HL-60 (cell line): ENCODE measurements around the gene RAB11FIP3. TPM values are rescaled to one million over a fixed set of nuclear protein-coding genes. Genes with fewer than 3 reads are reported as not detected.
A peak's percentile ranks its signal among the peaks of the same experiment; 100 is the strongest.

ENCODE experiments used
- DNase-seq, 2 experiments: peaks; one replicate each; pipeline ENCODE4 v3.0.0-alpha.2; 2010 to 2020; ENCODE audit warnings: low read depth in 1 of 2, low spot score in 1 of 2
- H3K27ac ChIP-seq: fragments of 250-450 bp; sonication (Bioruptor Pico); replicated peaks from 2 replicates; pipeline ENCODE4 v1.5.1; 2020; ENCODE audit warnings: mild to moderate bottlenecking, moderate library complexity
- H3K27me3 ChIP-seq: fragments of 250-450 bp; sonication (Bioruptor Pico); 2 replicates; pipeline ENCODE4 v1.5.1; 2021; ENCODE audit warnings: mild to moderate bottlenecking, moderate library complexity; ENCODE audit not compliant: insufficient read depth, poor library complexity, severe bottlenecking
- H3K4me3 ChIP-seq: replicated peaks from 2 replicates; pipeline ENCODE4 v1.5.1; 2011; ENCODE audit warnings: mild to moderate bottlenecking, control low read depth, low read length; ENCODE audit not compliant: insufficient read depth
- GABPA ChIP-seq: IDR thresholded peaks from 2 replicates; pipeline ENCODE4 v1.6.1; 2012; ENCODE audit warnings: low read depth
- POLR2AphosphoS5 ChIP-seq: IDR thresholded peaks from 2 replicates; pipeline ENCODE4 v1.6.1; 2012; ENCODE audit warnings: low read depth
- SPI1 ChIP-seq: IDR thresholded peaks from 2 replicates; pipeline ENCODE4 v1.6.1; 2012; ENCODE audit warnings: low read depth, mild to moderate bottlenecking, borderline replicate concordance
- microRNA-seq: library from miRNA; unstranded; fragments of <30 nt; microRNA quantifications from one replicate; pipeline ENCODE4, GENCODE V29; 2018
- TF ChIP-seq, protein P1 (sequence below): IDR thresholded peaks from one replicate; pipeline ENCODE4 v1.5.1; 2011; ENCODE audit warnings: low read length, control low read depth, inconsistent platforms; ENCODE audit not compliant: insufficient read depth
- TF ChIP-seq, protein P2 (sequence below): IDR thresholded peaks from 2 replicates; pipeline ENCODE4 v1.6.1; 2012; ENCODE audit warnings: low read depth; ENCODE audit not compliant: insufficient replicate concordance

The RAB11FIP3 gene

DNA sequence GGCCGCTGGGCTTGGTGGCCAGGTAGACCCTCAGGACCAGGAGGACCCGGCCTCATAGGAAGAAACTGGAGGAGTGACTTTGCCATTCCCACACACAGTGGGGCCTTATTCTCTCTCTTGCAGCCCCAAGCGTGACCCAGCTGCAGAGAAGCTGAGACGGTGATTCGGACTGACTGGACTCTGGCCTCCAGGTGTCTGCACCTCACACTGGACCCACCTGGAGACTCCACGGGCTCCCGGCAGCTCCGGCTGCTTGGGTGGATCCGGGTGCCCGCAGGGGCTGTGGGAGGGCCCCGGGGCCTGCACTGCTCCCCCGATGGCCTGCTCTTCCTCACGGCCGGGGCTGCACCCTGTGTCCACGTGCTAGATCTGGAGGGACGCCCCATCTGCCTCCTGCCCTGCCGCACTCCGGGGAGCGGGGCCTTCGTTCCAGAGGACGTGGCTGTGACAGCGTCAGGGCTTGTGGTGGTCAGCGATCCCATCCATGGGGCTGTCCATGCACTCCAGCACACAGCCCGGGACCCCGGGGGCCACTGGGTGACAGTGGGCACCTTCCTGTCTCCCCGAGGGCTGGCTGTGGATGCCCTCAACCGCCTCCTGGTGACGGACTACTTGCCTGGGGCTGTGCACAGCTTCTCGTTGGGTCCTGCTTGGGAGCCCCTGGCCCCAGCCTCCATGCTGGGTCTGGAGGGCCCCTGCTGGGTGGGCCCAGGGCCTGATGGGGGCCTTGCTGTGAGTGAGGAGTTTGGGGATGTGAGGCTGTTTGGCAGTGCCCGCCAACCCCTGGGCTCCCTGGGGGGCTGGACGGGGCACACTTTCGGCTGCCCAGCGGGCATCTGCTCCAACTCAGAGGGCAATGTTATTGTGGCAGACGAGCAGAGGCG, 142.2 kb downstream of the RAB11FIP3 start:
- H3K27me3 ChIP-seq: no peaks in the 10 kb centered on the region
- DNase-seq: no peak
- no peak overlapping the region for H3K4me3 ChIP-seq
- peak overlapping the region; percentile 70 for H3K27ac ChIP-seq
- TF ChIP-seq, protein P1, sequence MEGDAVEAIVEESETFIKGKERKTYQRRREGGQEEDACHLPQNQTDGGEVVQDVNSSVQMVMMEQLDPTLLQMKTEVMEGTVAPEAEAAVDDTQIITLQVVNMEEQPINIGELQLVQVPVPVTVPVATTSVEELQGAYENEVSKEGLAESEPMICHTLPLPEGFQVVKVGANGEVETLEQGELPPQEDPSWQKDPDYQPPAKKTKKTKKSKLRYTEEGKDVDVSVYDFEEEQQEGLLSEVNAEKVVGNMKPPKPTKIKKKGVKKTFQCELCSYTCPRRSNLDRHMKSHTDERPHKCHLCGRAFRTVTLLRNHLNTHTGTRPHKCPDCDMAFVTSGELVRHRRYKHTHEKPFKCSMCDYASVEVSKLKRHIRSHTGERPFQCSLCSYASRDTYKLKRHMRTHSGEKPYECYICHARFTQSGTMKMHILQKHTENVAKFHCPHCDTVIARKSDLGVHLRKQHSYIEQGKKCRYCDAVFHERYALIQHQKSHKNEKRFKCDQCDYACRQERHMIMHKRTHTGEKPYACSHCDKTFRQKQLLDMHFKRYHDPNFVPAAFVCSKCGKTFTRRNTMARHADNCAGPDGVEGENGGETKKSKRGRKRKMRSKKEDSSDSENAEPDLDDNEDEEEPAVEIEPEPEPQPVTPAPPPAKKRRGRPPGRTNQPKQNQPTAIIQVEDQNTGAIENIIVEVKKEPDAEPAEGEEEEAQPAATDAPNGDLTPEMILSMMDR: no peak
- TF ChIP-seq POLR2AphosphoS5: no peak
- no peak for TF ChIP-seq SPI1
- TF ChIP-seq, protein P2, sequence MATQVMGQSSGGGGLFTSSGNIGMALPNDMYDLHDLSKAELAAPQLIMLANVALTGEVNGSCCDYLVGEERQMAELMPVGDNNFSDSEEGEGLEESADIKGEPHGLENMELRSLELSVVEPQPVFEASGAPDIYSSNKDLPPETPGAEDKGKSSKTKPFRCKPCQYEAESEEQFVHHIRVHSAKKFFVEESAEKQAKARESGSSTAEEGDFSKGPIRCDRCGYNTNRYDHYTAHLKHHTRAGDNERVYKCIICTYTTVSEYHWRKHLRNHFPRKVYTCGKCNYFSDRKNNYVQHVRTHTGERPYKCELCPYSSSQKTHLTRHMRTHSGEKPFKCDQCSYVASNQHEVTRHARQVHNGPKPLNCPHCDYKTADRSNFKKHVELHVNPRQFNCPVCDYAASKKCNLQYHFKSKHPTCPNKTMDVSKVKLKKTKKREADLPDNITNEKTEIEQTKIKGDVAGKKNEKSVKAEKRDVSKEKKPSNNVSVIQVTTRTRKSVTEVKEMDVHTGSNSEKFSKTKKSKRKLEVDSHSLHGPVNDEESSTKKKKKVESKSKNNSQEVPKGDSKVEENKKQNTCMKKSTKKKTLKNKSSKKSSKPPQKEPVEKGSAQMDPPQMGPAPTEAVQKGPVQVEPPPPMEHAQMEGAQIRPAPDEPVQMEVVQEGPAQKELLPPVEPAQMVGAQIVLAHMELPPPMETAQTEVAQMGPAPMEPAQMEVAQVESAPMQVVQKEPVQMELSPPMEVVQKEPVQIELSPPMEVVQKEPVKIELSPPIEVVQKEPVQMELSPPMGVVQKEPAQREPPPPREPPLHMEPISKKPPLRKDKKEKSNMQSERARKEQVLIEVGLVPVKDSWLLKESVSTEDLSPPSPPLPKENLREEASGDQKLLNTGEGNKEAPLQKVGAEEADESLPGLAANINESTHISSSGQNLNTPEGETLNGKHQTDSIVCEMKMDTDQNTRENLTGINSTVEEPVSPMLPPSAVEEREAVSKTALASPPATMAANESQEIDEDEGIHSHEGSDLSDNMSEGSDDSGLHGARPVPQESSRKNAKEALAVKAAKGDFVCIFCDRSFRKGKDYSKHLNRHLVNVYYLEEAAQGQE: no peak
- TF ChIP-seq GABPA: no peak

DNA sequence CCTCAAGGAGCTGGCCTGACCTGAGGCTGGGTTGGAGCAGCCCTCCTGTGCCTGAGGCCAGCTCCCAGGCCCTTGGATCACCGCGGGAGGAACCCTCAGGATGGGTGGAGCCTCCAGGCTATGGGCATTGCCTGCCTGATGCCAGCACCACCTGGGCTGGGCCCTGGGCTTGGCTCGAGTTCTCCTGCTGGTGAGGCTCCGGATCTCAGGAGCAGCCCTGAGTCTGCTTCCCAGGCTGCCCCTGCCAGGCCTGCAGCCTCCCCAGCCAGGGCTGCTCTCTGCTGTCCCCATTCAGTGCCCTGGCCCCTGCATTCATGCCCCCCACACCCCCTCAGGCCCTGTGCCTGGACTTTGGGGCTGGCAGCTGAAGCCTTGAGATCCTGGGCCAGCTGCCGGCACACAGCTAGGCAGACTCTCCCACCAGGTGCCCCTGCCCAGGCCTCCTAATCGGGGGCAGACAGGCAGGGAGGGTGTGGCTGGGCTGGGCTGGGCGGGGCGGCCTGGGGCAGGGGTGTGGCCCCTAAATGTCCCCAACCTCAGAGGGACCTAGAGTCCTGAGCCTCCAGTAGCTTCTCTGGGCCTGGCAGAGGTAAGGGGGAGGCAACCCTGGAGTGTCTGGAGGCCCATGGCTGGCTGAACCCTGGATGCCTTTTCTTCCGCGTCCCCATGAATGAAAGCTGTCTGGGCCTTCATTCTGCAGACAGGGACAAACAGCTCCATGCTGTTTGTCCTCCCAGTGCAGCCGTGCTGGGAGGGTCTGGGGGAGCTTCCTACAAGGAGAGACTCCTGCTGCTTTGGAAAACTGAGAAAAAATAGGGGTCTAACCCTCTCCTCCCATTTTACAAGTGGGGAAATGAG, 143.2 kb downstream of the RAB11FIP3 start:
- TF ChIP-seq SPI1: no peak
- TF ChIP-seq, protein P1: no peak
- H3K27me3 ChIP-seq: no peaks in the 10 kb centered on the region
- no peak overlapping the region for H3K4me3 ChIP-seq
- DNase-seq: no peak
- H3K27ac ChIP-seq: peak overlapping the region; percentile 89

DNA sequence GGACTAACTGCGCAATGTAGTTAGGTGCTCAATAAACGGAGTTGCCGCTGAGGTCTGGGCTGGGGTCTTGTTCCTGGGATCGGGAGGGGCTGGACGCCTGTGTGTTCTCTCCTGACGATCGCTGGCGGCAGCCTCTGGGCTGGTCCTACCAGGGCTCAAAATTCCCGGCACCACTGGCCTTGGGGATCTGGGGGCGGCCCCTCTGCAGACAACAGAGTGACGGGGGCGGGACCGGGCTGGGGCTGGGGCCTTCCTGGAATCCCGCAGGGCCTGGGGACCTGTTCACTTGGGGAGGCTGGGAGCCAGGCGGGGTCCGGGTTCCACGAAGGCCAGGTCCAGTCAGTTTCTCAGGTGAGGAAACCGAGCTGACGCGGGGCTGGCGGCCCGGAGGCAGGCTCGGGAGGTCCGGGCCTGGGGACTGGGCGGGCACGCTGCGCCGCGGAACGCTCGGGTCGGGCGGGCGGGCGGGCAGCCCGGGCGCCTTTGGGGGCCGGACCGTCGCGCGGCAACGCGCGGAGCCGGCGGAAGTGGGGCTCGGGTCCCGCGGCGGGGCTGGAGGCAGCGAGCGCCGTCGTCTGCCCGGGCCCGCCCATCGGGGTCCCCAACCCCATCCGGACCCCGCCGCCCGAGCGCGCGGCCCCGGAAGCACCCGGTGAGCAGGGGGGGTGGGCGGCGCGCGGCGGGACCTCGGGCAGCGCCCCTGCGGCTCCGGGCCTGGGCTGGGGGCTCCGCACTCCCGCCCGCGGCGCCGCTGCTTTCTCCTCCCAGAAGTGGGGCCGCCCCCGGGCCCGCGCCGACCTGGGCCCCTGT, 144.2 kb downstream of the RAB11FIP3 start, which contains the start of gene PIGQ:
Gene PIGQ, plus strand, starts transcription at position 524 of the 810 bp plus-strand sequence. CDS start 4,107 bp downstream, outside the sequence.
- peak within 1 kb of the TSS; percentile 89 for H3K4me3 ChIP-seq
- H3K27ac ChIP-seq: peak within 1 kb of the TSS; percentile 89
- TF ChIP-seq GABPA: peak; percentile 63
- TF ChIP-seq, protein P2: no peak
- no peaks in the 10 kb centered on the region for H3K27me3 ChIP-seq
- DNase-seq: peak; percentile 41 to 62

Small RNA genes lying within 50 kb of the gene (microRNA-seq; reads per million reads assigned to microRNA genes)
- gene MIR3176 (122 reads per million, percentile 72 among the genes with 10 or more reads in this experiment), gene MIR5587 (not detected)
